SU-DHL-6 (cell line): Measurements from ENCODE around the gene AGAP5.
"Not testable (repeated sequence)": the region's sequence is repeated elsewhere in the genome, so short reads cannot be mapped to it uniquely, and the experiment has no call there.

ENCODE experiments used
- CTCF ChIP-seq: fragments of 200-600 bp; sonication (generic); IDR thresholded peaks from one replicate; pipeline ENCODE4 v1.5.1; 2017; ENCODE audit warnings: antibody characterized with exemption, mild to moderate bottlenecking, low read length, moderate library complexity; ENCODE audit not compliant: insufficient read depth, poor library complexity, severe bottlenecking
- EZH2phosphoT487 ChIP-seq: fragments of 200-600 bp; sonication (generic), shearing (Covaris generic); conservative IDR thresholded peaks from 2 replicates; pipeline ENCODE4 v1.6.1; 2018; ENCODE audit warnings: mild to moderate bottlenecking, antibody characterized with exemption, low read length, moderate library complexity, mixed read lengths

- not testable (repeated sequence) for TF ChIP-seq CTCF, EZH2phosphoT487
Measured at GRCh38 chr10:73695302-73695701, 2.6 kb downstream of the AGAP5 start.
